ENCODE measurements around the gene PTMS. TPM values are rescaled to one million over a fixed set of nuclear protein-coding genes. Genes with fewer than 3 reads are reported as not detected.

Gene PTMS
- total and polyA plus RNA-seq, 2 of the 13 experiments (the other 11 are each of a cell fraction or from before 2014, with no cell fraction given): 40.5 to 82.4 TPM

- TF ChIP-seq REST (IDR thresholded peaks at IDR 0.05; ENCODE audit: borderline replicate concordance in 1 of 2, low read depth in 1 of 2, low read length in 2 of 2): no peak
- TF ChIP-seq PLRG1 (conservative IDR thresholded peaks at IDR 0.05): no peak
- no peak for TF ChIP-seq TAF15 (IDR thresholded peaks at IDR 0.05; ENCODE audit: low read depth, low read length, poor library complexity, severe bottlenecking)
- no peak for TF ChIP-seq ZNF530 (CRISPR knock-in tag; IDR thresholded peaks at IDR 0.05; ENCODE audit: low read depth)
- TF ChIP-seq ZNF773 (CRISPR knock-in tag; IDR thresholded peaks at IDR 0.05; ENCODE audit: borderline replicate concordance): no peak
- TF ChIP-seq SSRP1 (CRISPR knock-in tag; IDR thresholded peaks at IDR 0.05): peak; percentile 48; the same call in 1 of the 2 replicates
- TF ChIP-seq MAX (IDR thresholded peaks at IDR 0.05): 0 out of 2 replicates have a peak, but pooled peaks have one; percentile 17
- peak; percentile 85 for TF ChIP-seq ZNF629 (CRISPR knock-in tag; conservative IDR thresholded peaks at IDR 0.05)
- TF ChIP-seq NONO (IDR thresholded peaks at IDR 0.05): no peak
- 0 out of 2 replicates have a peak, but pooled peaks have one; percentile 22 for TF ChIP-seq NONO (CRISPR knock-in tag; conservative IDR thresholded peaks at IDR 0.05)
- no peak for TF ChIP-seq FOXJ3 (CRISPR knock-in tag; IDR thresholded peaks at IDR 0.05; ENCODE audit: borderline replicate concordance)
- 0 out of 2 replicates have a peak, but pooled peaks have one; percentile 58 for TF ChIP-seq AKAP8 (CRISPR knock-in tag; IDR thresholded peaks at IDR 0.05)
- TF ChIP-seq ZNF703 (CRISPR knock-in tag; IDR thresholded peaks at IDR 0.05; ENCODE audit: borderline replicate concordance): no peak
- no peak for TF ChIP-seq GFI1 (CRISPR knock-in tag; IDR thresholded peaks at IDR 0.05; ENCODE audit: borderline replicate concordance)
- TF ChIP-seq ESRRA (CRISPR knock-in tag; IDR thresholded peaks at IDR 0.05; ENCODE audit: low read depth): no peak
- TF ChIP-seq TRAFD1 (CRISPR knock-in tag; IDR thresholded peaks at IDR 0.05; ENCODE audit: borderline replicate concordance): no peak
- no peak for TF ChIP-seq ZBTB46 (CRISPR knock-in tag; IDR thresholded peaks at IDR 0.05; ENCODE audit: borderline replicate concordance)
- TF ChIP-seq FOSL2 (CRISPR knock-in tag; IDR thresholded peaks at IDR 0.05): 0 out of 2 replicates have a peak, but pooled peaks have one; percentile 19
Observed at GRCh38 chr12:6771509-6772330, 5.6 kb downstream of the PTMS start (continued).

Data from HepG2 (cell line).